Endothelial cell of umbilical vein (primary cell): Measurements from ENCODE around the gene SNORC.

Source experiments
- CTCF ChIP-seq, 2 donors: IDR thresholded peaks; 1 replicate in 1 of 2; 2 replicates in 1 of 2; pipeline ENCODE4 v1.5.1; 2011; ENCODE audit warnings: low read length in 2 of 2, mild to moderate bottlenecking in 2 of 2, moderate library complexity in 2 of 2, control low read depth in 1 of 2, inconsistent platforms in 1 of 2, low read depth in 1 of 2; ENCODE audit not compliant: insufficient read depth in 1 of 2; ENCODE audit errors: extremely low read depth in 1 of 2
- EZH2 ChIP-seq: IDR thresholded peaks from 2 replicates; pipeline ENCODE4 v1.6.1; 2012; ENCODE audit warnings: borderline replicate concordance, low read depth, mild to moderate bottlenecking, moderate library complexity, low read length, inconsistent platforms; ENCODE audit not compliant: severe bottlenecking
- GATA2 ChIP-seq: IDR thresholded peaks from 2 replicates; pipeline ENCODE4 v1.7.0; 2011; ENCODE audit warnings: low read depth, mild to moderate bottlenecking, moderate library complexity, mixed read lengths, low read length; ENCODE audit not compliant: insufficient read length, insufficient read depth
- MAX ChIP-seq: IDR thresholded peaks from 2 replicates; pipeline ENCODE4 v1.6.1; 2011; ENCODE audit not compliant: insufficient read depth, insufficient read length
- POLR2A ChIP-seq: IDR thresholded peaks from 2 replicates; pipeline ENCODE4 v1.6.1; 2012; ENCODE audit warnings: low read depth, mild to moderate bottlenecking, control low read depth, low read length

- no peak for TF ChIP-seq MAX
- TF ChIP-seq CTCF (IDR thresholded peaks at IDR 0.05; ENCODE audit: extremely low read depth in 1 of 2, insufficient read depth in 1 of 2, low read depth in 1 of 2, low read length in 2 of 2), result no peak
- TF ChIP-seq GATA2, result no peak
- no peak for TF ChIP-seq EZH2
- TF ChIP-seq POLR2A, result no peak
These were observed 10.6 kb upstream of the SNORC start for GRCh38 chr2:232859385-232859916.
